H9 (cell line): Measurements from ENCODE around the gene PTPRQ. TPM values are rescaled to one million over a fixed set of nuclear protein-coding genes. Genes with fewer than 3 reads are reported as not detected.
"Not testable (repeated sequence)": the region's sequence is repeated elsewhere in the genome, so short reads cannot be mapped to it uniquely, and the experiment has no call there.

Source experiments
- DNase-seq: peaks from one replicate; pipeline ENCODE4 v3.0.0-alpha.2; 2017
- H2AFZ ChIP-seq: one replicate; pipeline ENCODE4 v1.6.1; 2013; ENCODE audit warnings: mild to moderate bottlenecking, low read length, control low read depth, moderate library complexity
- H2AK5ac ChIP-seq: 2 replicates; pipeline ENCODE4 v1.6.1; 2013; ENCODE audit warnings: low read length, control low read depth, mixed read lengths; ENCODE audit not compliant: insufficient read length
- H2BK120ac ChIP-seq: one replicate; pipeline ENCODE4 v1.6.1; 2013; ENCODE audit warnings: low read depth, mild to moderate bottlenecking, low read length, control low read depth, inconsistent platforms; ENCODE audit not compliant: poor library complexity, severe bottlenecking
- H2BK12ac ChIP-seq: 2 replicates; pipeline ENCODE4 v1.6.1; 2013; ENCODE audit warnings: low read length, control low read depth, mixed read lengths, low read depth; ENCODE audit not compliant: insufficient read length
- H2BK15ac ChIP-seq: 2 replicates; pipeline ENCODE4 v1.6.1; 2013; ENCODE audit warnings: low read depth, low read length, control low read depth
- H2BK20ac ChIP-seq: one replicate; pipeline ENCODE4 v1.6.1; 2013; ENCODE audit warnings: low read depth, mild to moderate bottlenecking, low read length, control low read depth, inconsistent platforms; ENCODE audit not compliant: poor library complexity, severe bottlenecking
- H2BK5ac ChIP-seq: 2 replicates; pipeline ENCODE4 v1.6.1; 2013; ENCODE audit warnings: low read length, control low read depth, mixed read lengths; ENCODE audit not compliant: insufficient read length
- H3K14ac ChIP-seq: 2 replicates; pipeline ENCODE4 v1.6.1; 2013; ENCODE audit warnings: low read length, control low read depth; ENCODE audit not compliant: insufficient read depth
- H3K18ac ChIP-seq: 2 replicates; pipeline ENCODE4 v1.6.1; 2013; ENCODE audit warnings: low read depth, mild to moderate bottlenecking, mixed read lengths, low read length, control low read depth; ENCODE audit not compliant: insufficient read length
- H3K23ac ChIP-seq: 2 replicates; pipeline ENCODE4 v1.6.1; 2013; ENCODE audit warnings: low read length, control low read depth, mixed read lengths, low read depth; ENCODE audit not compliant: insufficient read length
- H3K23me2 ChIP-seq: 2 replicates; pipeline ENCODE4 v1.6.1; 2013; ENCODE audit warnings: low read depth, mild to moderate bottlenecking, mixed read lengths, low read length, control low read depth; ENCODE audit not compliant: insufficient read length, poor library complexity, severe bottlenecking
- H3K27ac ChIP-seq: 2 replicates; pipeline ENCODE4 v1.5.1; 2013; ENCODE audit warnings: low read length, control low read depth, mixed read lengths, low read depth; ENCODE audit not compliant: insufficient read length
- H3K27me3 ChIP-seq: 2 replicates; pipeline ENCODE4 v1.6.1; 2013; ENCODE audit warnings: low read length, control low read depth, inconsistent platforms; ENCODE audit not compliant: insufficient read depth
- H3K4ac ChIP-seq: 2 replicates; pipeline ENCODE4 v1.6.1; 2013; ENCODE audit warnings: low read depth, mild to moderate bottlenecking, control low read depth, inconsistent platforms, low read length, moderate library complexity
- H3K4me1 ChIP-seq: 2 replicates; pipeline ENCODE4 v1.6.1; 2013; ENCODE audit warnings: low read length, control low read depth, inconsistent platforms; ENCODE audit not compliant: insufficient read depth
- H3K4me2 ChIP-seq: 2 replicates; pipeline ENCODE4 v1.6.1; 2013; ENCODE audit warnings: low read length, control low read depth, mixed read lengths; ENCODE audit not compliant: insufficient read length, insufficient read depth
- H3K56ac ChIP-seq: 2 replicates; pipeline ENCODE4 v1.6.1; 2013; ENCODE audit warnings: low read depth, mild to moderate bottlenecking, mixed read lengths, low read length, control low read depth; ENCODE audit not compliant: insufficient read length
- H3K79me1 ChIP-seq: 2 replicates; pipeline ENCODE4 v1.6.1; 2013; ENCODE audit warnings: low read depth, mild to moderate bottlenecking, moderate library complexity, low read length, control low read depth, inconsistent platforms; ENCODE audit not compliant: insufficient read depth, poor library complexity, severe bottlenecking
- H3K79me2 ChIP-seq: 2 replicates; pipeline ENCODE4 v1.6.1; 2013; ENCODE audit warnings: low read length, control low read depth, inconsistent platforms; ENCODE audit not compliant: insufficient read depth
- H3K9ac ChIP-seq: 2 replicates; pipeline ENCODE4 v1.6.1; 2013; ENCODE audit warnings: low read length, control low read depth, mixed read lengths; ENCODE audit not compliant: insufficient read length; ENCODE audit errors: extremely low read depth
- H3K9me3 ChIP-seq: one replicate; pipeline ENCODE4 v1.6.1; 2013; ENCODE audit warnings: low read depth, low read length, inconsistent platforms; ENCODE audit not compliant: control insufficient read depth
- H3T11ph ChIP-seq: one replicate; pipeline ENCODE4 v1.6.1; 2013; ENCODE audit warnings: mild to moderate bottlenecking, low read length, control low read depth, inconsistent platforms
- H4K20me1 ChIP-seq: one replicate; pipeline ENCODE4 v1.6.1; 2013; ENCODE audit not compliant: control insufficient read depth, insufficient read length, insufficient read depth
- H4K5ac ChIP-seq: 2 replicates; pipeline ENCODE4 v1.6.1; 2013; ENCODE audit warnings: low read depth, mild to moderate bottlenecking, mixed read lengths, low read length, control low read depth; ENCODE audit not compliant: insufficient read length
- H4K8ac ChIP-seq: replicated peaks from 2 replicates; pipeline ENCODE4 v1.6.1; 2013; ENCODE audit warnings: low read length, control low read depth, mixed read lengths, low read depth; ENCODE audit not compliant: insufficient read length
- H4K91ac ChIP-seq: 2 replicates; pipeline ENCODE4 v1.6.1; 2013; ENCODE audit warnings: low read depth, mild to moderate bottlenecking, moderate library complexity, mixed read lengths, low read length, control low read depth; ENCODE audit not compliant: insufficient read length
- H3K27ac Mint-ChIP-seq, 3 experiments: 2 replicates in 2 of 3; 3 replicates in 1 of 3; pipeline ENCODE4 v1.8.0; 2020 to 2021; ENCODE audit warnings: mixed read lengths in 3 of 3, mild to moderate bottlenecking in 1 of 3, moderate library complexity in 1 of 3
- H3K27me3 Mint-ChIP-seq: 2 replicates; pipeline ENCODE4 v1.8.0; 2021; ENCODE audit warnings: low read depth, mild to moderate bottlenecking, moderate library complexity, mixed read lengths
- H3K36me3 Mint-ChIP-seq, 3 experiments: 2 replicates in 2 of 3; 3 replicates in 1 of 3; pipeline ENCODE4 v1.8.0; 2020 to 2021; ENCODE audit warnings: low read depth in 3 of 3, mixed read lengths in 3 of 3; ENCODE audit not compliant: insufficient read depth in 1 of 3
- H3K4me1 Mint-ChIP-seq, 2 experiments: 2 replicates each; pipeline ENCODE4 v1.8.0; 2020; ENCODE audit warnings: mixed read lengths in 2 of 2
- H3K4me3 Mint-ChIP-seq, 2 experiments: 2 replicates in 1 of 2; 3 replicates in 1 of 2; pipeline ENCODE4 v1.8.0; 2020 to 2021; ENCODE audit warnings: mild to moderate bottlenecking in 2 of 2, mixed read lengths in 2 of 2, moderate library complexity in 1 of 2
- H3K9me3 Mint-ChIP-seq, 2 experiments: 2 replicates in 1 of 2; 3 replicates in 1 of 2; pipeline ENCODE4 v1.8.0; 2020; ENCODE audit warnings: mild to moderate bottlenecking in 2 of 2, mixed read lengths in 2 of 2, moderate library complexity in 1 of 2
- CTCF ChIP-seq: fragments of 200-600 bp; sonication (generic); conservative IDR thresholded peaks from 3 replicates; pipeline ENCODE4 v1.8.0; 2021; ENCODE audit warnings: antibody characterized with exemption, mild to moderate bottlenecking
- WGBS: extraction: QIAGEN DNeasy Blood & Tissue Kit; methylation state at CpG from one replicate; pipeline ENCODE4 v1.1.7; 2013; ENCODE audit warnings: missing lambda C conversion rate, low lambda C conversion rate, mixed read lengths; ENCODE audit not compliant: insufficient read length; ENCODE audit errors: extremely low coverage; 5-methylcytosine and 5-hydroxymethylcytosine counted together
- total RNA-seq: library from RNA; stranded (reverse); gene quantifications from 2 replicates; pipeline ENCODE4 v1.2.1, GENCODE V29; 2021

PTPRQ gene
- total RNA-seq, 1 experiment from 2014 or later, result not detected

- no peak for DNase-seq
- Histone ChIP-seq H2AFZ (no peak overlapping the region), H3K23ac (no peak overlapping the region), H2BK120ac (no peak overlapping the region), H3K14ac (no peak overlapping the region), H3K79me1 (no peaks in the 10 kb centered on the region), H3K27ac (no peak overlapping the region), H3K4ac (no peak overlapping the region), H3K56ac (no peak overlapping the region), H4K5ac (no peak overlapping the region), H2BK15ac (no peak overlapping the region), H4K20me1 (no peaks in the 10 kb centered on the region), H4K91ac (no peak overlapping the region), H3T11ph (no peak overlapping the region), H3K9me3 (no peaks in the 10 kb centered on the region), H3K4me2 (no peak overlapping the region), H2AK5ac (no peak overlapping the region), H3K79me2 (no peaks in the 10 kb centered on the region), H3K18ac (no peak overlapping the region), H2BK12ac (no peak overlapping the region), H2BK5ac (no peak overlapping the region), H3K9ac (no peak overlapping the region), H3K27me3 (no peaks in the 10 kb centered on the region), H3K23me2 (no peaks in the 10 kb centered on the region), H3K4me1 (no peaks in the 10 kb centered on the region), H2BK20ac (no peak overlapping the region), H4K8ac (no peak overlapping the region)
- no peak overlapping the region for H3K27ac Mint-ChIP-seq
- H3K36me3 Mint-ChIP-seq, result no peaks in the 10 kb centered on the region
- H3K4me1 Mint-ChIP-seq, result peaks cover 6 to 8% of the 10 kb centered on the region in 2 experiments
- H3K9me3 Mint-ChIP-seq, result no peaks in the 10 kb centered on the region
- no peak overlapping the region for H3K4me3 Mint-ChIP-seq
- H3K27me3 Mint-ChIP-seq, result peaks cover 1% of the 10 kb centered on the region; the same call in 1 of the 2 replicates
- TF ChIP-seq CTCF, result no peak
- no CpG with 5 or more reads among the region's 5 CpGs for WGBS
Observed at GRCh38 chr12:80670214-80670613, 226.2 kb downstream of the PTPRQ start.

- H3K23me2 ChIP-seq, H3T11ph ChIP-seq, H3K4ac ChIP-seq, H4K91ac ChIP-seq, H3K79me2 ChIP-seq, H3K79me1 ChIP-seq, H2BK5ac ChIP-seq, H3K9me3 Mint-ChIP-seq, H3K4me1 ChIP-seq, H3K4me2 ChIP-seq, H3K9ac ChIP-seq, H3K14ac ChIP-seq, H3K36me3 Mint-ChIP-seq, H3K9me3 ChIP-seq, H4K8ac ChIP-seq, H3K18ac ChIP-seq, H2BK15ac ChIP-seq, H3K56ac ChIP-seq, H3K23ac ChIP-seq, H3K27me3 Mint-ChIP-seq, H3K27me3 ChIP-seq, H2BK120ac ChIP-seq, H2AFZ ChIP-seq, H4K5ac ChIP-seq, H2BK12ac ChIP-seq, H4K20me1 ChIP-seq, H3K27ac ChIP-seq, H2BK20ac ChIP-seq, H3K4me3 Mint-ChIP-seq, H2AK5ac ChIP-seq: not testable (repeated sequence)
- Mint-ChIP-seq H3K27ac (peak overlapping the region in 2 of 3 experiments; percentile 79 to 84; a peak in 3 of 7 replicates), H3K4me1 (peaks cover 13 to 17% of the 10 kb centered on the region in 2 experiments)
- DNase-seq, result peak; percentile 28
- WGBS, result no CpG with 5 or more reads among the region's 13 CpGs
Observed at GRCh38 chr12:80676042-80676636, 232.1 kb downstream of the PTPRQ start.
